Neuronal stem cell (in vitro differentiated cells): ENCODE measurements around the gene SERPINH1.

Source experiments
- DNase-seq: peaks from one replicate; pipeline ENCODE4 v3.0.0-alpha.2; 2013; ENCODE audit warnings: low spot score
- H2AFZ ChIP-seq: one replicate; pipeline ENCODE4 v1.6.1; 2013; ENCODE audit warnings: mild to moderate bottlenecking, low read length, inconsistent platforms
- H2AK5ac ChIP-seq: 2 replicates; pipeline ENCODE4 v1.6.1; 2013; ENCODE audit warnings: low read depth, mild to moderate bottlenecking, inconsistent platforms, low read length, moderate library complexity, mixed read lengths
- H2BK120ac ChIP-seq: 2 replicates; pipeline ENCODE4 v1.6.1; 2013; ENCODE audit warnings: low read depth, mild to moderate bottlenecking, inconsistent platforms, low read length, moderate library complexity, mixed read lengths
- H2BK12ac ChIP-seq: one replicate; pipeline ENCODE4 v1.6.1; 2013; ENCODE audit warnings: low read length, inconsistent platforms
- H2BK15ac ChIP-seq: 2 replicates; pipeline ENCODE4 v1.6.1; 2013; ENCODE audit warnings: mild to moderate bottlenecking, low read length, inconsistent platforms, mixed read lengths
- H2BK5ac ChIP-seq: one replicate; pipeline ENCODE4 v1.6.1; 2013; ENCODE audit warnings: inconsistent platforms, mild to moderate bottlenecking, low read length, moderate library complexity
- H3K14ac ChIP-seq: one replicate; pipeline ENCODE4 v1.6.1; 2013; ENCODE audit warnings: low read length, inconsistent platforms
- H3K18ac ChIP-seq: 2 replicates; pipeline ENCODE4 v1.6.1; 2013; ENCODE audit warnings: low read length, inconsistent platforms
- H3K23ac ChIP-seq: 2 replicates; pipeline ENCODE4 v1.6.1; 2013; ENCODE audit warnings: low read depth, mild to moderate bottlenecking, mixed read lengths, low read length, inconsistent platforms; ENCODE audit not compliant: poor library complexity
- H3K27ac ChIP-seq: replicated peaks from 3 replicates; pipeline ENCODE4 v1.5.1; 2013; ENCODE audit warnings: low read length, inconsistent platforms
- H3K27me3 ChIP-seq, 3 experiments: 2 replicates each; pipeline ENCODE4 v1.6.1; 2013; ENCODE audit warnings: low read length in 3 of 3, mild to moderate bottlenecking in 2 of 3, inconsistent platforms in 1 of 3, low read depth in 1 of 3, mixed read lengths in 1 of 3, moderate library complexity in 1 of 3; ENCODE audit not compliant: control insufficient read depth in 3 of 3, insufficient read depth in 3 of 3
- H3K36me3 ChIP-seq, 2 donors: replicated peaks in 1 of 2; 2 replicates each; pipeline ENCODE4 v1.6.1; 2013; ENCODE audit warnings: low read length in 2 of 2; ENCODE audit not compliant: control insufficient read depth in 2 of 2, insufficient read depth in 2 of 2
- H3K4ac ChIP-seq: 2 replicates; pipeline ENCODE4 v1.6.1; 2013; ENCODE audit warnings: inconsistent platforms, mild to moderate bottlenecking, low read length, moderate library complexity
- H3K4me1 ChIP-seq, 2 donors: 1 replicate in 1 of 2; 2 replicates in 1 of 2; pipeline ENCODE4 v1.6.1; 2013; ENCODE audit warnings: low read length in 2 of 2, low read depth in 1 of 2; ENCODE audit not compliant: control insufficient read depth in 2 of 2, insufficient read depth in 1 of 2
- H3K4me2 ChIP-seq: one replicate; pipeline ENCODE4 v1.6.1; 2013; ENCODE audit warnings: mild to moderate bottlenecking, low read length, inconsistent platforms; ENCODE audit not compliant: insufficient read depth, poor library complexity, severe bottlenecking
- H3K4me3 ChIP-seq, 2 donors: 2 replicates each; pipeline ENCODE4 v1.5.1; 2013; ENCODE audit warnings: low read length in 2 of 2, mild to moderate bottlenecking in 2 of 2, inconsistent platforms in 1 of 2, moderate library complexity in 1 of 2
- H3K79me1 ChIP-seq: one replicate; pipeline ENCODE4 v1.6.1; 2013; ENCODE audit warnings: low read depth, mild to moderate bottlenecking, inconsistent platforms, low read length, moderate library complexity
- H3K9ac ChIP-seq: one replicate; pipeline ENCODE4 v1.6.1; 2013; ENCODE audit warnings: mild to moderate bottlenecking, low read depth, low read length, inconsistent platforms; ENCODE audit not compliant: poor library complexity
- H3K9me3 ChIP-seq, 2 donors: replicated peaks in 1 of 2; 2 replicates each; pipeline versions ENCODE3 to v1.6.1; 2013; ENCODE audit warnings: low read length in 2 of 2, mild to moderate bottlenecking in 2 of 2, inconsistent platforms in 1 of 2, low read depth in 1 of 2, mixed read lengths in 1 of 2, moderate library complexity in 1 of 2; ENCODE audit not compliant: control insufficient read depth in 2 of 2, insufficient read depth in 1 of 2
- H4K8ac ChIP-seq: one replicate; pipeline ENCODE4 v1.6.1; 2013; ENCODE audit warnings: low read depth, mild to moderate bottlenecking, inconsistent platforms, low read length, moderate library complexity
- H4K91ac ChIP-seq: one replicate; pipeline ENCODE4 v1.6.1; 2013; ENCODE audit warnings: low read length, low read depth, mild to moderate bottlenecking, inconsistent platforms; ENCODE audit not compliant: poor library complexity
- WGBS, 2 donors: extraction: QIAGEN DNeasy Blood & Tissue Kit; methylation state at CpG; one replicate each; pipeline ENCODE4 v1.1.7; 2013; ENCODE audit warnings: missing lambda C conversion rate in 2 of 2, mixed read lengths in 1 of 2; ENCODE audit not compliant: insufficient read length in 2 of 2, insufficient replicate concordance in 1 of 2; ENCODE audit errors: extremely low coverage in 2 of 2; 5-methylcytosine and 5-hydroxymethylcytosine counted together

The SERPINH1 gene

GRCh38 chr11:75574698-75575602, 12.9 kb downstream of the SERPINH1 start:
- H2BK120ac ChIP-seq = no peak overlapping the region
- H2BK12ac ChIP-seq = no peak overlapping the region
- peaks cover 2 to 3% of the 10 kb centered on the region in 2 donors for H3K4me1 ChIP-seq

GRCh38 chr11:75576017-75576416, 14.0 kb downstream of the SERPINH1 start:
- Histone ChIP-seq H3K4me2 (no peak overlapping the region), H2BK120ac (no peak overlapping the region), H3K4me1 (peaks cover 2 to 3% of the 10 kb centered on the region in 2 donors), H3K23ac (no peak overlapping the region), H2BK15ac (no peak overlapping the region), H3K14ac (no peak overlapping the region), H2BK5ac (no peak overlapping the region), H3K9me3 (no peaks in the 10 kb centered on the region), H4K8ac (no peak overlapping the region), H2AK5ac (peak overlapping the region; percentile 47), H4K91ac (no peak overlapping the region), H3K18ac (peak overlapping the region; percentile 11), H3K27ac (peak overlapping the region; percentile 14), H3K27me3 (no peaks in the 10 kb centered on the region), H3K79me1 (no peaks in the 10 kb centered on the region), H2BK12ac (no peak overlapping the region), H3K36me3 (peaks cover 32 to 44% of the 10 kb centered on the region in 2 donors), H2AFZ (no peak overlapping the region), H3K4ac (no peak overlapping the region), H3K9ac (no peak overlapping the region), H3K4me3 (no peak overlapping the region)
- WGBS, 2 donors = no CpG with 5 or more reads among the region's 6 CpGs
- no peak for DNase-seq

More at GRCh38 chr11:75574698-75575602, 12.9 kb downstream of the SERPINH1 start:
- H2BK5ac ChIP-seq = peak overlapping the region; percentile 27
- no peak for DNase-seq
- H4K8ac ChIP-seq = no peak overlapping the region
- H3K4me3 ChIP-seq = no peak overlapping the region
- H3K9me3 ChIP-seq = no peaks in the 10 kb centered on the region
- no peak overlapping the region for H3K4ac ChIP-seq
- no peaks in the 10 kb centered on the region for H3K27me3 ChIP-seq
- H3K9ac ChIP-seq = no peak overlapping the region
- peak overlapping the region; percentile 25 for H3K27ac ChIP-seq
- H4K91ac ChIP-seq = no peak overlapping the region
- no peak overlapping the region for H2AFZ ChIP-seq
- no peaks in the 10 kb centered on the region for H3K79me1 ChIP-seq
- no peak overlapping the region for H2BK15ac ChIP-seq
- H3K36me3 ChIP-seq = peaks cover 41 to 55% of the 10 kb centered on the region in 2 donors
- WGBS, 2 donors = no CpG with 5 or more reads among the region's 12 CpGs
- peak overlapping the region; percentile 44 for H3K18ac ChIP-seq
- H2AK5ac ChIP-seq = peak overlapping the region; percentile 79
- no peak overlapping the region for H3K4me2 ChIP-seq
- H3K23ac ChIP-seq = peak overlapping the region; percentile 83
- H3K14ac ChIP-seq = no peak overlapping the region

GRCh38 chr11:75576499-75576918, 14.5 kb downstream of the SERPINH1 start:
- Histone ChIP-seq H3K36me3 (peaks cover 27 to 39% of the 10 kb centered on the region in 2 donors), H3K27ac (peak overlapping the region; percentile 14), H3K9ac (no peak overlapping the region), H3K18ac (peak overlapping the region; percentile 11), H2BK120ac (no peak overlapping the region), H2AK5ac (no peak overlapping the region), H3K4me2 (no peak overlapping the region), H3K9me3 (no peaks in the 10 kb centered on the region), H3K23ac (no peak overlapping the region), H3K79me1 (no peaks in the 10 kb centered on the region), H3K4ac (no peak overlapping the region), H2BK5ac (no peak overlapping the region), H3K4me1 (peaks cover 2 to 3% of the 10 kb centered on the region in 2 donors), H2BK15ac (no peak overlapping the region), H4K91ac (no peak overlapping the region), H4K8ac (no peak overlapping the region), H3K4me3 (no peak overlapping the region), H2BK12ac (no peak overlapping the region), H3K27me3 (no peaks in the 10 kb centered on the region), H3K14ac (no peak overlapping the region), H2AFZ (no peak overlapping the region)
- WGBS, 2 donors = no CpG with 5 or more reads among the region's 8 CpGs
- DNase-seq = no peak

GRCh38 chr11:75577207-75577606, 15.2 kb downstream of the SERPINH1 start:
- Histone ChIP-seq H3K27me3 (no peaks in the 10 kb centered on the region), H2BK15ac (no peak overlapping the region), H3K79me1 (no peaks in the 10 kb centered on the region), H3K18ac (no peak overlapping the region), H3K36me3 (peaks cover 20 to 32% of the 10 kb centered on the region in 2 donors), H3K9ac (no peak overlapping the region), H2BK12ac (no peak overlapping the region), H3K14ac (no peak overlapping the region), H4K91ac (no peak overlapping the region), H2BK120ac (no peak overlapping the region), H3K4me1 (peaks cover 2 to 3% of the 10 kb centered on the region in 2 donors), H4K8ac (no peak overlapping the region), H3K4me3 (no peak overlapping the region), H2AK5ac (no peak overlapping the region), H2AFZ (no peak overlapping the region), H3K23ac (no peak overlapping the region), H3K4me2 (no peak overlapping the region), H3K4ac (no peak overlapping the region), H3K9me3 (peaks cover 0 to 2% of the 10 kb centered on the region in 2 donors), H2BK5ac (no peak overlapping the region), H3K27ac (no peak overlapping the region)
- no CpG with 5 or more reads among the region's 10 CpGs for WGBS, 2 donors
- DNase-seq = no peak
